BLaER1 (cell line): ENCODE data around the gene MALT1.

Experiments used
- H3K27ac ChIP-seq: shearing (Covaris generic); formaldehyde crosslinking; 2 replicates; pipeline ENCODE4 v1.8.1; 2022
- H3K27me3 ChIP-seq: shearing (Covaris generic); formaldehyde crosslinking; 2 replicates; pipeline ENCODE4 v1.8.1; 2022
- H3K36me3 ChIP-seq: shearing (Covaris generic); formaldehyde crosslinking; 2 replicates; pipeline ENCODE4 v1.8.1; 2022
- H3K4me1 ChIP-seq: shearing (Covaris generic); formaldehyde crosslinking; 2 replicates; pipeline ENCODE4 v1.8.1; 2022
- H3K4me2 ChIP-seq: shearing (Covaris generic); formaldehyde crosslinking; 2 replicates; pipeline ENCODE4 v1.8.1; 2022
- H3K4me3 ChIP-seq: shearing (Covaris generic); formaldehyde crosslinking; 2 replicates; pipeline ENCODE4 v1.8.1; 2022
- H3K9ac ChIP-seq: shearing (Covaris generic); formaldehyde crosslinking; 2 replicates; pipeline ENCODE4 v1.8.1; 2022
- H3K9me3 ChIP-seq: shearing (Covaris generic); formaldehyde crosslinking; 2 replicates; pipeline ENCODE4 v1.8.1; 2022
- H4K20me1 ChIP-seq: shearing (Covaris generic); formaldehyde crosslinking; 2 replicates; pipeline ENCODE4 v1.8.1; 2022
- Cebpa-rat ChIP-seq: shearing (Covaris generic); IDR thresholded peaks from 2 replicates; pipeline ENCODE4 v1.8.1; 2022

Gene MALT1

DNA sequence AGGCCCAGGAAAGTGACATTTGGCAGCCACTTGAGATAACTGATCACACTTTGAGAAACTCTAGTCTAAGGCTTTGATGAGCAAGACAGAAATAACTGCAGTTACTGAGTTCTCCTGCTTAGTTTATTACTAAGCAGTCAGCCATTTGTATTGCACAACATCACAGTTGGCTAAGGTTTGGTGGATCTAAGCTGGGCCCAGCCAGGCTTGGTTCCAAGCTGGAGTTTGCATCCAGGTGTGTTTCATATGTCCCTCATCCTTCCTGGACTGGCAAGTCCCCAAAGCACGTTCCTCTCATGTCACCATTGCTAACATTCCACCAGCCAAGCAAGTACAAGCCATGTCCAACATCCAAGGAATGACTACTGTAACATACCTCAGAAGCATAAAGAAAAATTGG, 122.1 kb downstream of the MALT1 start:
- H3K27me3 ChIP-seq = no peaks in the 10 kb centered on the region
- H3K4me3 ChIP-seq = no peak overlapping the region
- H3K9me3 ChIP-seq = no peaks in the 10 kb centered on the region
- no peaks in the 10 kb centered on the region for H3K36me3 ChIP-seq
- no peaks in the 10 kb centered on the region for H3K4me1 ChIP-seq
- H3K4me2 ChIP-seq = no peak overlapping the region
- no peaks in the 10 kb centered on the region for H4K20me1 ChIP-seq
- peak; percentile 63; the same call in 1 of the 2 replicates for TF ChIP-seq Cebpa-rat
- H3K9ac ChIP-seq = no peak overlapping the region
- no peak overlapping the region for H3K27ac ChIP-seq

DNA sequence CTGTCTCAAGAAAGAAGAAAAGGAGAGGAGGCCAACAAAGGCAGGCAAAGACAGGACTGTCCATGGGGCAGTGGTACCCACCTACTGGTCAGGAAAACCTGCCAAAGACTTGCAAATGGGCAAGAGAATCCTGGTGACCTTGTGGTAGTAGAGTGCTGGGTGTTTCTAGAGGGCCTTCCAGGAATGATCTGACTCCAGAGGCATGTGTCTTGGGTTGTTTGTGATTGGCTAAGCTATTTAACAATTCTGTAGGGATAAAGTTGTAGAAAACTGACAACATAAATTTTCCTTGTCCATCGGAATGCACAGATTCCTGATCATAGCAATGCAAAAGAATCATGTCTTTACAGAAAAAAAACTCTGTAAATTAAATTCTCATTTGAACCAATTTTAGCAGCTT, 125.0 kb downstream of the MALT1 start:
- TF ChIP-seq Cebpa-rat = no peak
- Histone ChIP-seq H4K20me1 (no peaks in the 10 kb centered on the region), H3K36me3 (no peaks in the 10 kb centered on the region), H3K9me3 (no peaks in the 10 kb centered on the region), H3K27ac (no peak overlapping the region), H3K27me3 (no peaks in the 10 kb centered on the region), H3K4me1 (no peaks in the 10 kb centered on the region), H3K9ac (no peak overlapping the region), H3K4me2 (no peak overlapping the region), H3K4me3 (no peak overlapping the region)

DNA sequence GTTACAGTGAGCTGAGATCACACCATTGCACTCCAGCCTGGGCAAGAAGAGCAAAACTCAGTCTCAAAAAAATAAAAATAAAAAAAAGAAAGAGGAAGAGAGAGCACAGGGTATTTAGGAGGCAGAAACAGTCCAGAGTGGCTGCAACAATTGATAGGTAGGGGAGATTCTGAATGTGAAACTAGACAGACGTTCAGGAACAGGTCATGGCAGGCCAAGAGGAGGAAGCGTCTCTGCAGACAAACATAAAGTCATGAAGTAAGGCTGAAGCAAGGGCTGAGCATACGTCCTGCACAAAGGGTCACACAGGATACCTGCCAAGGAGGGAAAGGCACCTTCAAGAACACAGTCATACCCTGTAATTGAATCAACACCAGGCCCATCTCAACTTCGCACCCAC, 129.3 kb downstream of the MALT1 start:
- Histone ChIP-seq H3K4me3 (no peak overlapping the region), H3K27me3 (no peaks in the 10 kb centered on the region), H3K4me2 (no peak overlapping the region), H3K27ac (no peak overlapping the region), H3K36me3 (no peaks in the 10 kb centered on the region), H3K9ac (no peak overlapping the region), H4K20me1 (no peaks in the 10 kb centered on the region), H3K9me3 (no peaks in the 10 kb centered on the region), H3K4me1 (no peaks in the 10 kb centered on the region)
- no peak for TF ChIP-seq Cebpa-rat

DNA sequence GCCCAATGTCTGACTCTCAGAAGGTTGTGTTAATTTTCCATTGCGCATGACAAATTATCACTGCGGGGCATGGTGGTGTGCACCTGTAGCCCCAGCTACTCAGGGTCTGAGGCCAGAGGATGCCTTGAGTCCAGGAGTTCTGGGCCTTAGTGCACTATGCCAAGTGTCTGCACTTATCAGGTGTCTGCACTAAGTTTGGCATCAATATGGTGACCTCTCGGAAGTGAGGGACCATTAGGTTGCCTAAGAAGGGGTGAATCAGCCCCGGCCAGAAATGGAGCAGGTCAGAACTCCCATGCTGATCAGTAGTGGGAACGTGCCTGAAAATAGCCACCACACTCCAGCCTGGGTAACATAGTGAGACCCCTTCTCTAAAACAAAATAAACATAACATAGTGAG, 131.7 kb downstream of the MALT1 start:
- H3K27me3 ChIP-seq = no peaks in the 10 kb centered on the region

DNA sequence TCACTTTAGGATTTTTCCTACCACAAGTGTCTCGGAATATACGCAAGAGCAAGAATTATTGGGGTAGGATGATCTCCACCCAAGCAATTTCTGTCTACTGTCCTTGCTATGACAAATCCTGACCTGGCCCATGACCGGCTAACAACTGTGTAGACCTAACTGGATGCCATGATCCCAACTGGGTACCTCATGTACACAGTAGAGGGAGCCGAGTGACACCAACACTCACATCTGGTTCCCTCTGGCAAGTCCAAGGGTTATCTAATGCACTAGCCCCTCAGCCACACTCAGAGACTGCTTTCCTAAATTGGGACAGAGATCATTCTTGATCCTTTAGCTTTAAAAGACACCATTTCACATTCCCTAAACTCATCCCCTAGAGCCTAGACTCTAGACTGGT, 132.7 kb downstream of the MALT1 start:
- H3K27ac ChIP-seq = no peak overlapping the region
- no peaks in the 10 kb centered on the region for H4K20me1 ChIP-seq

More for the DNA sequence above, 131.7 kb downstream of the MALT1 start:
- H3K36me3 ChIP-seq = no peaks in the 10 kb centered on the region
- H3K4me2 ChIP-seq = no peak overlapping the region
- H3K4me1 ChIP-seq = no peaks in the 10 kb centered on the region
- no peaks in the 10 kb centered on the region for H3K9me3 ChIP-seq
- no peak for TF ChIP-seq Cebpa-rat
- no peak overlapping the region for H3K4me3 ChIP-seq
- H3K27ac ChIP-seq = no peak overlapping the region
- no peaks in the 10 kb centered on the region for H4K20me1 ChIP-seq
- H3K9ac ChIP-seq = no peak overlapping the region

More for the DNA sequence above, 132.7 kb downstream of the MALT1 start:
- Histone ChIP-seq H3K4me2 (no peak overlapping the region), H3K9me3 (no peaks in the 10 kb centered on the region), H3K27me3 (no peaks in the 10 kb centered on the region), H3K36me3 (no peaks in the 10 kb centered on the region), H3K4me1 (no peaks in the 10 kb centered on the region), H3K4me3 (no peak overlapping the region), H3K9ac (no peak overlapping the region)
- TF ChIP-seq Cebpa-rat = no peak
